OCI-LY7 (cell line): Measurements from ENCODE around the gene GANAB.

Experiments
- CTCF ChIP-seq: fragments of 200-600 bp; sonication (generic); conservative IDR thresholded peaks from 2 replicates; pipeline ENCODE4 v1.5.1; 2014; ENCODE audit warnings: mild to moderate bottlenecking, antibody characterized with exemption, low read length, moderate library complexity, mixed read lengths
- EZH2phosphoT487 ChIP-seq: fragments of 200-600 bp; sonication (generic); IDR thresholded peaks from 2 replicates; pipeline ENCODE4 v1.6.1; 2018; ENCODE audit warnings: low read depth, borderline replicate concordance, mild to moderate bottlenecking, mixed run types, antibody characterized with exemption, low read length, moderate library complexity, mixed read lengths

GRCh38 chr11:62622476-62623089 is 23.8 kb downstream of the GANAB start:
- TF ChIP-seq CTCF, result no peak
- TF ChIP-seq EZH2phosphoT487, result no peak
